Measurements from ENCODE around the gene ADAMTSL3. TPM values are rescaled to one million over a fixed set of nuclear protein-coding genes. Genes with fewer than 3 reads are reported as not detected.

ADAMTSL3 gene
- total and polyA plus RNA-seq, 4 donors, result 0.85 to 58.2 (median 7.9) TPM

DNA sequence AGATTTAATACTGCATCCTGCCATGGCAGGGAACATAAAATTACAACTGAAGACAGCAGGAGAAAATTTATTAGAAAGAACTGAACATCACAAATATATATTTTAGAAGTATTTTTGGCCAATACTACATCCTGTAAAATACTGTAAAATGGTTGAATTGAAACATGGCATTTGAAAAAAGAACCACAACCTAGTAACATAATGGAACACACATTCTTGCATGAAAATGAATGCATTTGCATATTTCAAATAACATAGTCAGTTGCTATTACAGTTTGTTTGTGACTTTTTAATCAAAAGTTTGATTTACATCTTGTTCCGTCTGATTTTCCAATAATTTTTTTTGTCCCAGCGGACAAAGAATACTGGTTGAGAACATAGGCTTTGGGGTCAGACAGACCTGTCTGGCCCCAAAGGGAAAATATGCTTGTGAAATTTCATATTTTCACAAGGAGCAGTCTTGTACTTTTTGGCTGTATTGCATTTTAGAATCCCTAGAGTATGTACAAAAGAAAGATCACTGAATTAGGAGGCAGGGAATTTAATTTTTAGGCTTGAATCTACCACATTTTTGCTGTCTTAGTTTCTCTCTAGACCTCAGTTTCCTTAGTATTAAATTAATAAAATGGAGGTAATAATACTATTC is 268.8 kb downstream of the ADAMTSL3 start:
- TF ChIP-seq, protein P1, sequence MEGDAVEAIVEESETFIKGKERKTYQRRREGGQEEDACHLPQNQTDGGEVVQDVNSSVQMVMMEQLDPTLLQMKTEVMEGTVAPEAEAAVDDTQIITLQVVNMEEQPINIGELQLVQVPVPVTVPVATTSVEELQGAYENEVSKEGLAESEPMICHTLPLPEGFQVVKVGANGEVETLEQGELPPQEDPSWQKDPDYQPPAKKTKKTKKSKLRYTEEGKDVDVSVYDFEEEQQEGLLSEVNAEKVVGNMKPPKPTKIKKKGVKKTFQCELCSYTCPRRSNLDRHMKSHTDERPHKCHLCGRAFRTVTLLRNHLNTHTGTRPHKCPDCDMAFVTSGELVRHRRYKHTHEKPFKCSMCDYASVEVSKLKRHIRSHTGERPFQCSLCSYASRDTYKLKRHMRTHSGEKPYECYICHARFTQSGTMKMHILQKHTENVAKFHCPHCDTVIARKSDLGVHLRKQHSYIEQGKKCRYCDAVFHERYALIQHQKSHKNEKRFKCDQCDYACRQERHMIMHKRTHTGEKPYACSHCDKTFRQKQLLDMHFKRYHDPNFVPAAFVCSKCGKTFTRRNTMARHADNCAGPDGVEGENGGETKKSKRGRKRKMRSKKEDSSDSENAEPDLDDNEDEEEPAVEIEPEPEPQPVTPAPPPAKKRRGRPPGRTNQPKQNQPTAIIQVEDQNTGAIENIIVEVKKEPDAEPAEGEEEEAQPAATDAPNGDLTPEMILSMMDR (IDR thresholded peaks at IDR 0.05; ENCODE audit: control extremely low read depth, extremely low read depth), result no peak
- Histone ChIP-seq H3K9ac (ENCODE audit: insufficient read depth in 1 of 2, low read length in 2 of 2) (no peak overlapping the region), H3K27me3 (ENCODE audit: control insufficient read depth in 3 of 3, insufficient read depth in 3 of 3, low read length in 2 of 3) (no peaks in the 10 kb centered on the region), H3K4me3 (no peak overlapping the region), H3K9me3 (ENCODE audit: control insufficient read depth in 4 of 4, insufficient read depth in 3 of 4, low read length in 3 of 4) (no peaks in the 10 kb centered on the region), H3K27ac (ENCODE audit: low read depth in 1 of 2, low read length in 1 of 2) (no peak overlapping the region), H3K36me3 (ENCODE audit: control insufficient read depth in 4 of 4, insufficient read depth in 4 of 4, low read length in 4 of 4) (no peaks in the 10 kb centered on the region), H3K4me1 (ENCODE audit: control insufficient read depth in 5 of 5, insufficient read depth in 5 of 5, low read length in 5 of 5) (no peaks in the 10 kb centered on the region)
- 95 to 97% methylated on average over 2 of the region's 2 CpGs for WGBS, 2 donors
- DNase-seq (no peak), ATAC-seq (ENCODE audit: insufficient read depth, low FRiP score) (no peak)

DNA sequence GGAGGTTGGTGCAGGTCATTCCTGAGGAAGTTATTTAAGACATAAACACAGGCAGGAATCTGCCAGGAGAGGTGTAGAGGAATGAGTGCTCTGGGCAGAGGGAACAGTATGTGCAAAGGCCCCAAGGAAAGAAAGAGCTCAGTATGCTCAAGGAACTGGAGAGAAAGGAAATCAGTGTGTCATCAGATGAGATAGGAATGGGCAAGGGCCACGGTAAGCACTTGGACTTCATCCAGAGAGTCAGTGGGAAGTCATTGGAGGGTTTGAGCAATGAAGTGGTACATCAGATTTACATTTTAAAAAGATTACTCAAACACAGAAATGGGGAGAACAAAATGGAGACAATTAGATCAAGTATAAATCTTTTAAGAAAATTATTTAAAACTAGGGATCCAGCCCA is 272.2 kb downstream of the ADAMTSL3 start:
- TF ChIP-seq, protein P1 (IDR thresholded peaks at IDR 0.05; ENCODE audit: control extremely low read depth, extremely low read depth), result no peak
- no peaks in the 10 kb centered on the region for H3K9me3 ChIP-seq (ENCODE audit: control insufficient read depth in 4 of 4, insufficient read depth in 3 of 4, low read length in 3 of 4)
- no peaks in the 10 kb centered on the region for H3K27me3 ChIP-seq (ENCODE audit: control insufficient read depth in 3 of 3, insufficient read depth in 3 of 3, low read length in 2 of 3)
- no peak overlapping the region for H3K9ac ChIP-seq (ENCODE audit: insufficient read depth in 1 of 2, low read length in 2 of 2)
- WGBS, 2 donors, result 30 to 67% methylated on average over 1 of the region's 1 CpG
- no peak overlapping the region for H3K4me3 ChIP-seq
- H3K36me3 ChIP-seq (ENCODE audit: control insufficient read depth in 4 of 4, insufficient read depth in 4 of 4, low read length in 4 of 4), result no peaks in the 10 kb centered on the region
- H3K4me1 ChIP-seq (ENCODE audit: control insufficient read depth in 5 of 5, insufficient read depth in 5 of 5, low read length in 5 of 5), result peaks cover 0 to 3% (median 0%) of the 10 kb centered on the region in 5 donors
- H3K27ac ChIP-seq (ENCODE audit: low read depth in 1 of 2, low read length in 1 of 2), result no peak overlapping the region
- DNase-seq (no peak), ATAC-seq (ENCODE audit: insufficient read depth, low FRiP score) (no peak)

DNA sequence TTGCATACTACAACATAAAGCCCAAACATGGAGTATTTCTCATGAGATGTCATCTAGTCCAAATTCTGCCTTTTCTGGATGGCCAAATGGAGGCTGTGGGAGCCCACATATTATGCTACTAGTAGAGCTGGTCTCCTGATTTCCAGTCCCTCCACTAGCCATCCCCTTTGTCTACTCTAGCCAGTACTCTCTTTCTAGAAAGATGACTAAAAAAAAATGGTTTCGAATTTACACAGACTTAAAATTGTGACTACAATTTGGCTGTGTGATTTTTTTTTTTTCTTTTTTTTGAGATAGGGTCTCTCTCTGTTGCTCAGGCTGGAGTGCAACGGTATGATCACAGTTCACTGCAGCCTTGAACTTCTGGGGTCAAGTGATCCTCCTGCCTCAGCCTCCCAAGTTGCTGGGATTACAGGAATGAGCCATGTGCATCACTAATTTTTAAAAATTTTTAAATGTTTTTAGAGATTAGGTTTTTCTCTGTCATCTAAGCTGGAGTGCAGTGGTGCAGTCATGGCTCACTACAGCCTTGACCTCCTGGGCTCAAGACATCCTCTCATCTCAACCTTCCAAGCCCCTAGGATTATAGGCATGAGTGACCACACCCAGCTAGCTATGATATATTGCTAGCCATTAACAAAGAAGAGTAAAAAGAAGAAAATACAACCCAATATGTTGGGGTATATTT is 273.9 kb downstream of the ADAMTSL3 start:
- Histone ChIP-seq H3K27me3 (ENCODE audit: control insufficient read depth in 3 of 3, insufficient read depth in 3 of 3, low read length in 2 of 3) (no peaks in the 10 kb centered on the region), H3K9me3 (ENCODE audit: control insufficient read depth in 4 of 4, insufficient read depth in 3 of 4, low read length in 3 of 4) (no peaks in the 10 kb centered on the region), H3K4me1 (ENCODE audit: control insufficient read depth in 5 of 5, insufficient read depth in 5 of 5, low read length in 5 of 5) (peaks cover 0 to 3% (median 0%) of the 10 kb centered on the region in 5 donors), H3K36me3 (ENCODE audit: control insufficient read depth in 4 of 4, insufficient read depth in 4 of 4, low read length in 4 of 4) (no peaks in the 10 kb centered on the region), H3K4me3 (no peak overlapping the region), H3K9ac (ENCODE audit: insufficient read depth in 1 of 2, low read length in 2 of 2) (no peak overlapping the region), H3K27ac (ENCODE audit: low read depth in 1 of 2, low read length in 1 of 2) (no peak overlapping the region)
- TF ChIP-seq, protein P1 (IDR thresholded peaks at IDR 0.05; ENCODE audit: control extremely low read depth, extremely low read depth), result no peak
- no peak for ATAC-seq (ENCODE audit: insufficient read depth, low FRiP score)
- DNase-seq, result no peak
- 85 to 90% methylated on average over 2 of the region's 2 CpGs for WGBS, 2 donors

All from lung (tissue), 12 donors.